Testis (tissue), 2 donors: Measurements from ENCODE around the gene CFAP299.

ENCODE experiments used
- CTCF ChIP-seq, 3 experiments: fragments of 450-650 bp in 2 of 3; fragments of 200-600 bp in 1 of 3; sonication (generic) in 1 of 3; IDR thresholded peaks; one replicate each; pipeline ENCODE4 v1.5.1; 2016 to 2019; ENCODE audit warnings: antibody characterized with exemption in 3 of 3, mild to moderate bottlenecking in 2 of 3, moderate library complexity in 1 of 3
- POLR2A ChIP-seq: fragments of 450-650 bp; IDR thresholded peaks from one replicate; pipeline ENCODE4 v1.6.1; 2017; ENCODE audit warnings: antibody characterized with exemption, mild to moderate bottlenecking, moderate library complexity

- TF ChIP-seq CTCF (IDR thresholded peaks at IDR 0.05) (no peak), POLR2A (no peak)
These were observed 74.3 kb downstream of the CFAP299 start for GRCh38 chr4:80409809-80410208.
